ENCODE results near the gene NOSIP.
A peak's percentile ranks its signal among the peaks of the same experiment; 100 is the strongest.

Gene NOSIP

DNA sequence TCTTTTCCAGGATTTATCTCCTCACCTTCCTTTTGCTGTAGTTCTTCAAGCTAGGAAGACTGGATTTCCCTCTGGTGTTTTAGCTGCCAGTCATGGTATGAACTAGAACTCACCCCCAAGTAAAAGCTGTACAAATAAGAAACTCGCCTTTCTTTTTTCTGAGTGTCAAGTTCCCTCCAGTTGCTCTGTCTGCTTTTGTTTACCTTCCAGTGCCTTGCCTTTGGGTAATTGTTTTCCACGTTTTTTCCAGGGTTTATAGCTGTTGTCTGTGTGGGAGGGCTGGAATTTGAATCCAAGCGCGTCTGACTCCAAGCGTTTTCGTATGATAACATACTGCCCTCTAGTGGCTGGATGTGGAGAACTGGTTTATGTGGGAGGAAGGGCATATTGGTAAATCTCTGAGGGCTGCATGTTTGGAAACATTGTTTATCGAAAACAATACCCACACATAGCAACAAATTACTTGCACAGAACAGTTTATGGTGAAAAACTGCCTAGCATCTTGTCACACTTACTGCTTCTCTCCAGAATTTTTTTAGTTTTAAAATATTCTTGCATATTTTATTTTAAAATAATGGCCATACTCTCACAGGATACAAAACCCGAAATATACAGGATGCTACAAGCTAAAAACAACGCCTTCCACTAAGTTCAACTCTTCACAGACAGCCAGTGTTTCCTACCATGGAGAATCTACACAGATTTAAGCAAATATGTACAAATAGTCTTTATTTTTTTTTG lies 33.4 kb downstream of the NOSIP start:
- TF ChIP-seq, protein P1, sequence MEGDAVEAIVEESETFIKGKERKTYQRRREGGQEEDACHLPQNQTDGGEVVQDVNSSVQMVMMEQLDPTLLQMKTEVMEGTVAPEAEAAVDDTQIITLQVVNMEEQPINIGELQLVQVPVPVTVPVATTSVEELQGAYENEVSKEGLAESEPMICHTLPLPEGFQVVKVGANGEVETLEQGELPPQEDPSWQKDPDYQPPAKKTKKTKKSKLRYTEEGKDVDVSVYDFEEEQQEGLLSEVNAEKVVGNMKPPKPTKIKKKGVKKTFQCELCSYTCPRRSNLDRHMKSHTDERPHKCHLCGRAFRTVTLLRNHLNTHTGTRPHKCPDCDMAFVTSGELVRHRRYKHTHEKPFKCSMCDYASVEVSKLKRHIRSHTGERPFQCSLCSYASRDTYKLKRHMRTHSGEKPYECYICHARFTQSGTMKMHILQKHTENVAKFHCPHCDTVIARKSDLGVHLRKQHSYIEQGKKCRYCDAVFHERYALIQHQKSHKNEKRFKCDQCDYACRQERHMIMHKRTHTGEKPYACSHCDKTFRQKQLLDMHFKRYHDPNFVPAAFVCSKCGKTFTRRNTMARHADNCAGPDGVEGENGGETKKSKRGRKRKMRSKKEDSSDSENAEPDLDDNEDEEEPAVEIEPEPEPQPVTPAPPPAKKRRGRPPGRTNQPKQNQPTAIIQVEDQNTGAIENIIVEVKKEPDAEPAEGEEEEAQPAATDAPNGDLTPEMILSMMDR (IDR thresholded peaks at IDR 0.05): peak; percentile 80

DNA sequence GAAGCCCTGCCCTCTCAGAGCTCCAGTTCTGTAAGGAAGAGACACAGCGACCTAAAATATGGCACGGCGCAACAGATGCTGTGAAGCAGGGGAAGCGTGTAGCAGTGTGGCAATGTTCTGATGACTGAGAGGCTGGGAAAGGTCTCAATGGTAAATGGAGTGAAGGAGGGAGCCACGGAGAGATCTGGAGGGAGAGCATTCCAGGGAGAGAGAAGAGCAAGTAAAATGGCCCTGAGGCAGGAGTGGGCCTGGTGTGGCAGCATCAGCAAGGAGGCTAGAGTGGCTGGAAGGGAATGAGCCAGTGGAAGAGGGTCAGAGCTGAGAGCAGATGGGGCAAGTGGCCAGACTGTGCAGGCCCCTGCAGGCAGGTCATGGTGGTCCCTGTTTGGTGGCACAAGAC lies 36.2 kb downstream of the NOSIP start:
- TF ChIP-seq, protein P1 (IDR thresholded peaks at IDR 0.05): no peak

GRCh38 chr19:49543032-49543431 lies 37.3 kb downstream of the NOSIP start:
- TF ChIP-seq, protein P1 (IDR thresholded peaks at IDR 0.05): no peak

DNA sequence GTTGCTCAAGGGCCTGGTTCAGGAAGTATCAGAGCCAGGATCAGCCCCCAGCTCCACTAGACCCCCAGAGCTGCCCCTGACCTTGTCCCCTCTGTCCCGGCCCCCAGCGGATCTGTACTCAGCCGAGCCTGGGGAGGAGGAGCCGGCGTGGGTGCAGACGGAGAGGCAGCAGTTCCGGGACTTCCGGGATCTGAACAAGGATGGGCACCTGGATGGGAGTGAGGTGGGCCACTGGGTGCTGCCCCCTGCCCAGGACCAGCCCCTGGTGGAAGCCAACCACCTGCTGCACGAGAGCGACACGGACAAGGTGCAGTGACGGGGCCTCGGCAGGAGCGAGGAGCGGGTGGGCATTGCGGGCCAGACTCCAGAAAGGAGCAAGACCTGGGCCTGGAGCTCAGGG lies 37.9 kb downstream of the NOSIP start:
- TF ChIP-seq, protein P1 (IDR thresholded peaks at IDR 0.05): no peak

DNA sequence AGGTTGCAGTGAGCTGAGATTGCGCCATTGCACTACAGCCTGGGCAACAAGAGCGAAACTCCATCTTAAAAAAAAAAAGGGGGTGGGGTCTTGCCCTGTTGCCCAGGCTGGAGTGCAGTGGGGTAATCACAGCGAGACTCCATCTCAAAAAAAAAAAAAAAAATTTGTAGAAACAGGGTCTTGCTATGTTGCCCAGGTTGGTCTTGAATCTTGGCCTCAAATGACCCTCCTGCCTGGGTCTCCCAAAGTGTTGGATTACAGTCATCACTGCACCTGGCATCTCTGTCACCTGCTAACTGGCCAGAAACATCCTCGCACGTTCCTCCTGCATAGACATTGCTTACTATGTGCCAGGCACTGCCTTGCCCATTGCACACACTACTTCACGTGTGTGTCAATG lies 38.4 kb downstream of the NOSIP start:
- TF ChIP-seq, protein P1 (IDR thresholded peaks at IDR 0.05): no peak

GRCh38 chr19:49539192-49539952 lies 41.0 kb downstream of the NOSIP start:
- TF ChIP-seq, protein P1 (IDR thresholded peaks at IDR 0.05): no peak

DNA sequence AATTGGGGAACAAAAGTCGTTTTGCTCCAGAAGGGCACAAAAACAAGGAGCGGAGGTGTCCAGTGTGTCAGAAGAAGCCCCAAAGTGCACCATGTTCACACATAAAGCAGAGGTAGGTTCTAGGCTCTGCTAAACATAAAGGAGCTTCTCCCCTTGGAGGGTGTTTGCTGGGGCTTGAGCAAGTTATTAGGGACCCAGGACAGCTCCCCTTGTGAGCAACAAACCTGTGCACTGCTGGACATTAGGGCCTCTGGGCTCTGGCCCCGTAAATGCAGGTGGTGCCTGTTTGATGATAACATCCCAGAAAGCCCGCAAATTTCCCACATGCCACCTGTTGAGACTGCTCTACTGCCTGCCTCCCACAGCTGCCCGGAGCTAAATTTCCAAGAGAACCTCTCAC lies 41.7 kb downstream of the NOSIP start:
- TF ChIP-seq, protein P1 (IDR thresholded peaks at IDR 0.05): no peak
